HG03280 (cell line): Measurements from ENCODE around the gene ACADSB.

ENCODE experiments used
- ATAC-seq: cut with Tn5 transposase; IDR thresholded peaks from one replicate; pipeline ENCODE4 v1.9.1; 2021; ENCODE audit warnings: mild to moderate bottlenecking, moderate library complexity; ENCODE audit not compliant: unreplicated experiment

Gene ACADSB

GRCh38 chr10:123038782-123039631 lies 30.2 kb downstream of the ACADSB start:
- no peak for ATAC-seq

- no peak for ATAC-seq
These were observed 30.8 kb downstream of the ACADSB start for GRCh38 chr10:123039632-123039930.

GRCh38 chr10:123042708-123043408 lies 34.1 kb downstream of the ACADSB start:
- no peak for ATAC-seq

- ATAC-seq, result peak; percentile 84
These were observed 34.7 kb downstream of the ACADSB start for GRCh38 chr10:123043409-123043925.

GRCh38 chr10:123044391-123044790 lies 35.6 kb downstream of the ACADSB start:
- no peak for ATAC-seq

GRCh38 chr10:123045961-123046731 lies 37.3 kb downstream of the ACADSB start:
- ATAC-seq, result no peak

- no peak for ATAC-seq
These were observed 49.2 kb downstream of the ACADSB start for GRCh38 chr10:123057968-123058367.

- ATAC-seq, result no peak
These were observed 53.1 kb downstream of the ACADSB start for GRCh38 chr10:123061865-123062264.

- no peak for ATAC-seq
These were observed 53.9 kb downstream of the ACADSB start for GRCh38 chr10:123062726-123063125.

- ATAC-seq, result no peak
These were observed 59.5 kb downstream of the ACADSB start for GRCh38 chr10:123068087-123068853.

- no peak for ATAC-seq
These were observed 60.6 kb downstream of the ACADSB start for GRCh38 chr10:123069246-123069986.

- ATAC-seq, result no peak
These were observed 64.4 kb downstream of the ACADSB start for GRCh38 chr10:123073187-123073586.

GRCh38 chr10:123074215-123074614 lies 65.4 kb downstream of the ACADSB start:
- no peak for ATAC-seq

- no peak for ATAC-seq
These were observed 73.1 kb downstream of the ACADSB start for GRCh38 chr10:123081896-123082295.

GRCh38 chr10:123083811-123084210 lies 75.0 kb downstream of the ACADSB start:
- no peak for ATAC-seq

- no peak for ATAC-seq
These were observed 77.5 kb downstream of the ACADSB start for GRCh38 chr10:123086281-123086680.

GRCh38 chr10:123087348-123087747 lies 78.5 kb downstream of the ACADSB start:
- ATAC-seq, result no peak

- ATAC-seq, result no peak
These were observed 79.0 kb downstream of the ACADSB start for GRCh38 chr10:123087786-123088185.

GRCh38 chr10:123092635-123093414 lies 84.0 kb downstream of the ACADSB start:
- ATAC-seq, result no peak
